Aorta (tissue), 5 donors: Measurements from ENCODE around the gene TOMM22. TPM values are rescaled to one million over a fixed set of nuclear protein-coding genes. Genes with fewer than 3 reads are reported as not detected.

Source experiments
- ATAC-seq: fragments of 200-7000 bp; cut with Tn5 transposase; one replicate; pipeline ENCODE4 v1.9.1; 2022; ENCODE audit warnings: moderate library complexity; ENCODE audit not compliant: low FRiP score
- DNase-seq, 2 donors: peaks; one replicate each; pipeline ENCODE4 v3.0.0-alpha.2; 2020
- H3K27ac ChIP-seq, 2 donors: one replicate each; pipeline ENCODE4 v1.5.1; 2013; ENCODE audit warnings: low read length in 2 of 2, mild to moderate bottlenecking in 2 of 2, moderate library complexity in 2 of 2, control low read depth in 1 of 2, inconsistent platforms in 1 of 2, low read depth in 1 of 2
- H3K27me3 ChIP-seq, 2 donors: one replicate each; pipeline ENCODE4 v1.6.1; 2013; ENCODE audit warnings: control low read depth in 1 of 2, low read length in 1 of 2, mild to moderate bottlenecking in 1 of 2, moderate library complexity in 1 of 2; ENCODE audit not compliant: insufficient read depth in 2 of 2, control insufficient read depth in 1 of 2
- H3K36me3 ChIP-seq, 2 donors: one replicate each; pipeline ENCODE4 v1.6.1; 2013; ENCODE audit warnings: control low read depth in 1 of 2, low read length in 1 of 2, mild to moderate bottlenecking in 1 of 2; ENCODE audit not compliant: insufficient read depth in 2 of 2, control insufficient read depth in 1 of 2
- H3K4me1 ChIP-seq, 2 donors: one replicate each; pipeline ENCODE4 v1.6.1; 2013; ENCODE audit warnings: low read length in 2 of 2, control low read depth in 1 of 2, mild to moderate bottlenecking in 1 of 2, moderate library complexity in 1 of 2; ENCODE audit not compliant: insufficient read depth in 2 of 2, control insufficient read depth in 1 of 2
- H3K4me3 ChIP-seq, 2 donors: one replicate each; pipeline ENCODE4 v1.5.1; 2013; ENCODE audit warnings: low read length in 2 of 2, control low read depth in 1 of 2, mild to moderate bottlenecking in 1 of 2
- H3K9me3 ChIP-seq: one replicate; pipeline ENCODE4 v1.6.1; 2013; ENCODE audit warnings: mild to moderate bottlenecking, low read length; ENCODE audit not compliant: control insufficient read depth
- WGBS, 2 donors: extraction: QIAGEN DNeasy Blood & Tissue Kit; methylation state at CpG; one replicate each; pipeline ENCODE4 v1.1.7; 2013; 5-methylcytosine and 5-hydroxymethylcytosine counted together
- intact Hi-C, 2 donors: fragments of 100-400 bp; cut with DNase I; formaldehyde crosslinking; loops; one replicate each; pipeline versions ENCODE4 v1.14.2 to v1.15.0; 2022
- polyA plus RNA-seq, 2 donors: library from polyadenylated mRNA; stranded (reverse); fragments of 200-250 nt; gene quantifications; one replicate each; pipeline ENCODE4 v1.2.3, GENCODE V29; 2013
- total RNA-seq, 2 donors: library from RNA; stranded (reverse); fragmentation: NEBNext Ultra II Directional; extraction: Animal tissue kit (Norgen Biotek cat#: 25700); gene quantifications; one replicate each; pipeline ENCODE4 v1.2.1, GENCODE V29; 2021
- donor health status: healthy with polysubstance abuse.
- donor health status: Bipolar disorder and iron deficiency.
- donor health status: DM: no; HTN: no; CAD: no.
- donor health status: DM: no; HTN: no; CAD: no.
- donor health status: DM: yes; HTN: yes; CAD: no.

TOMM22 gene
- total and polyA plus RNA-seq, 4 donors = 28.9 to 42.4 (median 37.6) TPM

GRCh38 chr22:38699784-38700183 is 18.0 kb downstream of the TOMM22 start:
- Histone ChIP-seq H3K4me3 (peak overlapping the region; percentile 36 to 73), H3K36me3 (no peaks in the 10 kb centered on the region), H3K9me3 (no peaks in the 10 kb centered on the region), H3K27ac (peak overlapping the region; percentile 8 to 78), H3K4me1 (peaks cover 2 to 17% of the 10 kb centered on the region in 2 donors), H3K27me3 (no peaks in the 10 kb centered on the region)
- intact Hi-C loops = no loop called here
- 3 to 6% methylated on average over 6 of the region's 6 CpGs for WGBS, 2 donors
- no peak for ATAC-seq
- DNase-seq = no peak

- WGBS, 2 donors = 0 to 1% methylated on average over 37 to 57 of the region's 57 CpGs
- H3K4me1 ChIP-seq = peaks cover 2 to 12% of the 10 kb centered on the region in 2 donors
Observed at GRCh38 chr22:38700270-38700788, 18.6 kb downstream of the TOMM22 start.

GRCh38 chr22:38700789-38701628 is 19.3 kb downstream of the TOMM22 start, which contains the start of gene JOSD1:
JOSD1 (minus strand) TSS chr22:38700943; CDS start chr22:38699987, 956 bp downstream.
- Histone ChIP-seq H3K36me3 (no peaks in the 10 kb centered on the region), H3K27me3 (no peaks in the 10 kb centered on the region), H3K9me3 (no peaks in the 10 kb centered on the region), H3K4me1 (peaks cover 2 to 11% of the 10 kb centered on the region in 2 donors), H3K4me3 (peak within 1 kb of the TSS; percentile 53 to 73), H3K27ac (peak within 1 kb of the TSS; percentile 78 to 87)
- 0% methylated on average over 61 to 94 of the region's 94 CpGs for WGBS, 2 donors
- intact Hi-C loops = no loop called here
- ATAC-seq (peak; percentile 81), DNase-seq (peak; percentile 97 to 99)

More at GRCh38 chr22:38700270-38700788, 18.6 kb downstream of the TOMM22 start:
- intact Hi-C loops = no loop called here
- H3K27me3 ChIP-seq = no peaks in the 10 kb centered on the region
- ATAC-seq = peak; percentile 65
- peak; percentile 84 to 92 for DNase-seq
- H3K27ac ChIP-seq = peak overlapping the region; percentile 78 to 87
- H3K4me3 ChIP-seq = peak overlapping the region; percentile 53 to 73
- H3K9me3 ChIP-seq = no peaks in the 10 kb centered on the region
- no peaks in the 10 kb centered on the region for H3K36me3 ChIP-seq

- intact Hi-C loops = loop anchor here in 1 of 2 donors (1.0 to 2.0 kb wide), 2 partner anchors 14 to 50 kb away; partner anchors contain the start of gene SUN2
- H3K9me3 ChIP-seq = no peaks in the 10 kb centered on the region
- WGBS, 2 donors = 15% methylated on average over 10 of the region's 10 CpGs
Observed at GRCh38 chr22:38704654-38705234, 23.0 kb downstream of the TOMM22 start.

GRCh38 chr22:38705235-38706100 is 23.7 kb downstream of the TOMM22 start, which contains the start of gene GTPBP1:
GTPBP1 (plus strand) TSS chr22:38705944; CDS start chr22:38705956, 12 bp downstream.
- Histone ChIP-seq H3K4me3 (peak within 1 kb of the TSS; percentile 94), H3K9me3 (no peaks in the 10 kb centered on the region), H3K27ac (peak within 1 kb of the TSS; percentile 87 to 91), H3K27me3 (no peaks in the 10 kb centered on the region), H3K36me3 (no peaks in the 10 kb centered on the region), H3K4me1 (peaks cover 0 to 8% of the 10 kb centered on the region in 2 donors)
- DNase-seq (peak; percentile 97 to 99), ATAC-seq (peak; percentile 95)
- 0% methylated on average over 55 of the region's 55 CpGs for whole genome bisulfite sequencing, 2 donors
- intact Hi-C loops = loop anchor here in 1 of 2 donors (1.0 to 2.0 kb wide), 2 partner anchors 13 to 49 kb away; partner anchors contain the start of gene SUN2

More at GRCh38 chr22:38704654-38705234, 23.0 kb downstream of the TOMM22 start:
- H3K27ac ChIP-seq = peak overlapping the region in 1 of 2 donors; percentile 50
- no peak overlapping the region for H3K4me3 ChIP-seq
- no peak for ATAC-seq
- no peaks in the 10 kb centered on the region for H3K36me3 ChIP-seq
- H3K27me3 ChIP-seq = no peaks in the 10 kb centered on the region
- DNase-seq = no peak
- peaks cover 0 to 8% of the 10 kb centered on the region in 2 donors for H3K4me1 ChIP-seq

- Histone ChIP-seq H3K27ac (peak overlapping the region; percentile 87 to 91), H3K4me1 (peaks cover 0 to 8% of the 10 kb centered on the region in 2 donors), H3K27me3 (no peaks in the 10 kb centered on the region), H3K4me3 (peak overlapping the region; percentile 94), H3K9me3 (no peaks in the 10 kb centered on the region), H3K36me3 (no peaks in the 10 kb centered on the region)
- intact Hi-C loops = no loop called here
- 0% methylated on average over 46 to 80 of the region's 80 CpGs for whole genome bisulfite sequencing, 2 donors
- ATAC-seq = peak; percentile 31
- DNase-seq = peak; percentile 70 to 86
Observed at GRCh38 chr22:38706101-38706900, 24.5 kb downstream of the TOMM22 start.

GRCh38 chr22:38706901-38707195 is 25.1 kb downstream of the TOMM22 start:
- Histone ChIP-seq H3K4me3 (peak overlapping the region; percentile 94), H3K27ac (no peak overlapping the region), H3K9me3 (no peaks in the 10 kb centered on the region), H3K27me3 (no peaks in the 10 kb centered on the region), H3K4me1 (peaks cover 0 to 8% of the 10 kb centered on the region in 2 donors), H3K36me3 (no peaks in the 10 kb centered on the region)
- 1% methylated on average over 4 of the region's 4 CpGs for WGBS, 2 donors
- no peak for ATAC-seq
- no peak for DNase-seq
- intact Hi-C loops = no loop called here
